Measurements from ENCODE around the gene AGFG1. TPM values are rescaled to one million over a fixed set of nuclear protein-coding genes. Genes with fewer than 3 reads are reported as not detected.
"Not testable (repeated sequence)": the region's sequence is repeated elsewhere in the genome, so short reads cannot be mapped to it uniquely, and the experiment has no call there.

AGFG1 gene
- total RNA-seq, 4 donors from 2014 or later = 42.1 to 83.1 (median 53.5) TPM

- DNase-seq (ENCODE audit: low spot score in 2 of 2) = no peak
- no peaks in the 10 kb centered on the region for H3K4me1 ChIP-seq
- TF ChIP-seq CTCF (IDR thresholded peaks at IDR 0.05) (no peak), POLR2A (IDR thresholded peaks at IDR 0.05) (no peak), EP300 (IDR thresholded peaks at IDR 0.05) (no peak)
- no peak overlapping the region for H3K27ac ChIP-seq
- H3K4me3 ChIP-seq = no peak overlapping the region
- H3K9me3 ChIP-seq = no peaks in the 10 kb centered on the region
- no peaks in the 10 kb centered on the region for H3K27me3 ChIP-seq
- H3K36me3 ChIP-seq = no peaks in the 10 kb centered on the region
These were observed 125.1 kb downstream of the AGFG1 start for GRCh38 chr2:227597036-227597435.

- WGBS, 2 donors = 51 to 76% methylated on average over 4 of the region's 4 CpGs
These were observed 126.0 kb downstream of the AGFG1 start for GRCh38 chr2:227597998-227598397.

GRCh38 chr2:227598835-227599503 lies 127.0 kb downstream of the AGFG1 start, which contains the start of gene SCYGR2:
Gene SCYGR2 (plus strand): TSS chr2:227598893. CDS start chr2:227598893, 0 bp downstream.
- not testable (repeated sequence) for H3K27me3 ChIP-seq; H3K9me3 ChIP-seq; H3K27ac ChIP-seq; H3K4me1 ChIP-seq; DNase-seq (ENCODE audit: low spot score in 2 of 2); H3K36me3 ChIP-seq; H3K4me3 ChIP-seq
- WGBS, 2 donors = 87 to 88% methylated on average over 8 to 16 of the region's 16 CpGs

More at GRCh38 chr2:227597998-227598397, 126.0 kb downstream of the AGFG1 start:
- no peaks in the 10 kb centered on the region for H3K36me3 ChIP-seq
- no peaks in the 10 kb centered on the region for H3K27me3 ChIP-seq
- H3K9me3 ChIP-seq = no peaks in the 10 kb centered on the region
- H3K27ac ChIP-seq = no peak overlapping the region
- no peaks in the 10 kb centered on the region for H3K4me1 ChIP-seq
- no peak for TF ChIP-seq CTCF (IDR thresholded peaks at IDR 0.05)
- no peak for TF ChIP-seq POLR2A (IDR thresholded peaks at IDR 0.05)
- no peak for TF ChIP-seq EP300 (IDR thresholded peaks at IDR 0.05)
- no peak overlapping the region for H3K4me3 ChIP-seq
- DNase-seq (ENCODE audit: low spot score in 2 of 2) = no peak

GRCh38 chr2:227602358-227602757 lies 130.4 kb downstream of the AGFG1 start:
- Histone ChIP-seq H3K4me1 (no peaks in the 10 kb centered on the region), H3K27ac (no peak overlapping the region), H3K36me3 (no peaks in the 10 kb centered on the region), H3K27me3 (no peaks in the 10 kb centered on the region), H3K4me3 (no peak overlapping the region), H3K9me3 (no peaks in the 10 kb centered on the region)
- WGBS, 2 donors = 66 to 76% methylated on average over 3 of the region's 3 CpGs
- TF ChIP-seq CTCF (IDR thresholded peaks at IDR 0.05) = no peak
- TF ChIP-seq POLR2A (IDR thresholded peaks at IDR 0.05) = no peak
- TF ChIP-seq EP300 (IDR thresholded peaks at IDR 0.05) = no peak
- DNase-seq (ENCODE audit: low spot score in 2 of 2) = no peak

- no peaks in the 10 kb centered on the region for H3K36me3 ChIP-seq
- no peak overlapping the region for H3K27ac ChIP-seq
- peak in 1 of 2 donors; percentile 14 for DNase-seq (ENCODE audit: low spot score in 2 of 2)
- 75 to 78% methylated on average over 1 of the region's 1 CpG for WGBS, 2 donors
- H3K4me1 ChIP-seq = no peaks in the 10 kb centered on the region
- H3K4me3 ChIP-seq = no peak overlapping the region
- no peak for TF ChIP-seq POLR2A (IDR thresholded peaks at IDR 0.05)
- no peak for TF ChIP-seq CTCF (IDR thresholded peaks at IDR 0.05)
- TF ChIP-seq EP300 (IDR thresholded peaks at IDR 0.05) = peak in 1 of 2 donors; percentile 41
- no peaks in the 10 kb centered on the region for H3K9me3 ChIP-seq
- no peaks in the 10 kb centered on the region for H3K27me3 ChIP-seq
These were observed 134.5 kb downstream of the AGFG1 start for GRCh38 chr2:227606476-227606875.
